Kidney capillary endothelial cell (primary cell): Measurements from ENCODE around the gene UBA6.

Experiments used
- DNase-seq: peaks from one replicate; pipeline ENCODE4 v3.0.0-alpha.2; 2018; ENCODE audit warnings: low spot score

Gene UBA6

GRCh38 chr4:67576059-67576466 lies 124.9 kb downstream of the UBA6 start:
- no peak for DNase-seq

GRCh38 chr4:67575232-67576058 lies 125.5 kb downstream of the UBA6 start:
- no peak for DNase-seq

GRCh38 chr4:67573193-67573592 lies 127.8 kb downstream of the UBA6 start:
- no peak for DNase-seq

GRCh38 chr4:67571975-67572374 lies 129.0 kb downstream of the UBA6 start:
- no peak for DNase-seq

- no peak for DNase-seq
Observed at GRCh38 chr4:67570537-67570936, 130.4 kb downstream of the UBA6 start.

- DNase-seq = no peak
Observed at GRCh38 chr4:67568820-67569219, 132.1 kb downstream of the UBA6 start.

GRCh38 chr4:67566335-67566734 lies 134.6 kb downstream of the UBA6 start:
- DNase-seq = no peak

- no peak for DNase-seq
Observed at GRCh38 chr4:67565284-67565683, 135.7 kb downstream of the UBA6 start.
